ENCODE results near the gene PGM2L1.

Gene PGM2L1

GRCh38 chr11:74390697-74391096 lies 7.5 kb downstream of the PGM2L1 start:
- Histone ChIP-seq H3K36me3 (replicated peaks; ENCODE audit: low read depth, low read length) (no peaks in the 10 kb centered on the region), H3K27me3 (ENCODE audit: low read depth, low read length) (peaks cover 5% of the 10 kb centered on the region; the same call in 1 of the 2 replicates), H3K4me1 (ENCODE audit: low read length) (peaks cover 16% of the 10 kb centered on the region; the same call in 1 of the 2 replicates), H3K4me3 (ENCODE audit: low read length) (no peak overlapping the region), H4K20me1 (ENCODE audit: insufficient read depth, low read length) (no peaks in the 10 kb centered on the region), H3K4me2 (ENCODE audit: low read length) (peak overlapping the region; percentile 0), H2AFZ (ENCODE audit: low read depth, low read length) (no peak overlapping the region), H3K27ac (ENCODE audit: low read length) (no peak overlapping the region), H3K79me2 (ENCODE audit: low read length) (no peaks in the 10 kb centered on the region), H3K9ac (ENCODE audit: low read length) (no peak overlapping the region), H3K9me3 (ENCODE audit: insufficient read depth, low read length) (no peaks in the 10 kb centered on the region)
- no peak for TF ChIP-seq CTCF (IDR thresholded peaks at IDR 0.05; ENCODE audit: low read depth, low read length)
- TF ChIP-seq EZH2phosphoT487 (IDR thresholded peaks at IDR 0.05; ENCODE audit: low read depth) = no peak

- Histone ChIP-seq H4K20me1 (ENCODE audit: insufficient read depth, low read length) (no peaks in the 10 kb centered on the region), H2AFZ (ENCODE audit: low read depth, low read length) (no peak overlapping the region), H3K27ac (ENCODE audit: low read length) (no peak overlapping the region), H3K4me2 (ENCODE audit: low read length) (no peak overlapping the region), H3K4me3 (ENCODE audit: low read length) (no peak overlapping the region), H3K27me3 (ENCODE audit: low read depth, low read length) (no peaks in the 10 kb centered on the region), H3K79me2 (ENCODE audit: low read length) (no peaks in the 10 kb centered on the region), H3K36me3 (replicated peaks; ENCODE audit: low read depth, low read length) (no peaks in the 10 kb centered on the region), H3K9ac (ENCODE audit: low read length) (no peak overlapping the region), H3K4me1 (ENCODE audit: low read length) (peaks cover 16% of the 10 kb centered on the region; the same call in 1 of the 2 replicates), H3K9me3 (ENCODE audit: insufficient read depth, low read length) (no peaks in the 10 kb centered on the region)
- TF ChIP-seq EZH2phosphoT487 (IDR thresholded peaks at IDR 0.05; ENCODE audit: low read depth) (no peak), CTCF (IDR thresholded peaks at IDR 0.05; ENCODE audit: low read depth, low read length) (peak; percentile 95)
Observed at GRCh38 chr11:74388678-74389327, 9.4 kb downstream of the PGM2L1 start.

- TF ChIP-seq CTCF (IDR thresholded peaks at IDR 0.05; ENCODE audit: low read depth, low read length) = no peak
- TF ChIP-seq EZH2phosphoT487 (IDR thresholded peaks at IDR 0.05; ENCODE audit: low read depth) = no peak
- H3K27ac ChIP-seq (ENCODE audit: low read length) = no peak overlapping the region
- H3K9ac ChIP-seq (ENCODE audit: low read length) = no peak overlapping the region
- H2AFZ ChIP-seq (ENCODE audit: low read depth, low read length) = no peak overlapping the region
- H3K4me2 ChIP-seq (ENCODE audit: low read length) = no peak overlapping the region
- H3K36me3 ChIP-seq (replicated peaks; ENCODE audit: low read depth, low read length) = no peaks in the 10 kb centered on the region
- no peaks in the 10 kb centered on the region for H3K9me3 ChIP-seq (ENCODE audit: insufficient read depth, low read length)
- no peaks in the 10 kb centered on the region for H4K20me1 ChIP-seq (ENCODE audit: insufficient read depth, low read length)
- H3K4me3 ChIP-seq (ENCODE audit: low read length) = no peak overlapping the region
- no peaks in the 10 kb centered on the region for H3K79me2 ChIP-seq (ENCODE audit: low read length)
- H3K4me1 ChIP-seq (ENCODE audit: low read length) = peaks cover 8% of the 10 kb centered on the region; the same call in 1 of the 2 replicates
- no peaks in the 10 kb centered on the region for H3K27me3 ChIP-seq (ENCODE audit: low read depth, low read length)
Observed at GRCh38 chr11:74384641-74385040, 13.6 kb downstream of the PGM2L1 start.

GRCh38 chr11:74380746-74381439 lies 17.3 kb downstream of the PGM2L1 start:
- Histone ChIP-seq H3K9me3 (ENCODE audit: insufficient read depth, low read length) (no peaks in the 10 kb centered on the region), H3K9ac (ENCODE audit: low read length) (no peak overlapping the region), H2AFZ (ENCODE audit: low read depth, low read length) (no peak overlapping the region), H3K79me2 (ENCODE audit: low read length) (no peaks in the 10 kb centered on the region), H4K20me1 (ENCODE audit: insufficient read depth, low read length) (no peaks in the 10 kb centered on the region), H3K27me3 (ENCODE audit: low read depth, low read length) (no peaks in the 10 kb centered on the region), H3K27ac (ENCODE audit: low read length) (no peak overlapping the region), H3K4me2 (ENCODE audit: low read length) (no peak overlapping the region), H3K4me1 (ENCODE audit: low read length) (no peaks in the 10 kb centered on the region), H3K4me3 (ENCODE audit: low read length) (no peak overlapping the region), H3K36me3 (replicated peaks; ENCODE audit: low read depth, low read length) (no peaks in the 10 kb centered on the region)
- no peak for TF ChIP-seq CTCF (IDR thresholded peaks at IDR 0.05; ENCODE audit: low read depth, low read length)
- no peak for TF ChIP-seq EZH2phosphoT487 (IDR thresholded peaks at IDR 0.05; ENCODE audit: low read depth)
